PFSK-1 (cell line): Measurements from ENCODE around the gene SUMO2. TPM values are rescaled to one million over a fixed set of nuclear protein-coding genes. Genes with fewer than 3 reads are reported as not detected.

Source experiments
- FOXP2 ChIP-seq: optimal IDR thresholded peaks from 2 replicates; pipeline ENCODE3; 2011; ENCODE audit warnings: borderline replicate concordance, control low read depth, inconsistent platforms; ENCODE audit not compliant: insufficient read depth; ENCODE audit errors: extremely low read length, extremely low read depth
- POLR2AphosphoS5 ChIP-seq: IDR thresholded peaks from 2 replicates; pipeline ENCODE4 v1.6.1; 2012; ENCODE audit warnings: low read depth, mild to moderate bottlenecking, control low read depth, low read length, moderate library complexity
- SIN3A ChIP-seq: IDR thresholded peaks from 2 replicates; pipeline ENCODE4 v1.6.1; 2012; ENCODE audit warnings: mild to moderate bottlenecking, low read length, moderate library complexity, borderline replicate concordance; ENCODE audit not compliant: insufficient read depth
- TAF1 ChIP-seq: IDR thresholded peaks from 2 replicates; pipeline ENCODE4 v1.6.1; 2012; ENCODE audit warnings: low read length, control low read depth, borderline replicate concordance; ENCODE audit not compliant: insufficient read depth
- polyA plus RNA-seq: library from polyadenylated mRNA; unstranded; fragments of >200 nt; gene quantifications from one replicate; pipeline ENCODE4 v1.2.1, GENCODE V29; 2012; ENCODE audit warnings: low read depth, missing spikeins; ENCODE audit not compliant: insufficient read length
- TF ChIP-seq, protein P1 (sequence below), 2 experiments: IDR thresholded peaks; 2 replicates each; pipeline versions ENCODE4 v1.6.1 to v1.8.0; 2011 to 2012; ENCODE audit warnings: low read depth in 2 of 2, low read length in 2 of 2, control low read depth in 1 of 2, inconsistent platforms in 1 of 2, mild to moderate bottlenecking in 1 of 2, moderate library complexity in 1 of 2; ENCODE audit not compliant: insufficient read depth in 1 of 2

SUMO2 gene
- polyA plus RNA-seq, result 196 TPM

DNA sequence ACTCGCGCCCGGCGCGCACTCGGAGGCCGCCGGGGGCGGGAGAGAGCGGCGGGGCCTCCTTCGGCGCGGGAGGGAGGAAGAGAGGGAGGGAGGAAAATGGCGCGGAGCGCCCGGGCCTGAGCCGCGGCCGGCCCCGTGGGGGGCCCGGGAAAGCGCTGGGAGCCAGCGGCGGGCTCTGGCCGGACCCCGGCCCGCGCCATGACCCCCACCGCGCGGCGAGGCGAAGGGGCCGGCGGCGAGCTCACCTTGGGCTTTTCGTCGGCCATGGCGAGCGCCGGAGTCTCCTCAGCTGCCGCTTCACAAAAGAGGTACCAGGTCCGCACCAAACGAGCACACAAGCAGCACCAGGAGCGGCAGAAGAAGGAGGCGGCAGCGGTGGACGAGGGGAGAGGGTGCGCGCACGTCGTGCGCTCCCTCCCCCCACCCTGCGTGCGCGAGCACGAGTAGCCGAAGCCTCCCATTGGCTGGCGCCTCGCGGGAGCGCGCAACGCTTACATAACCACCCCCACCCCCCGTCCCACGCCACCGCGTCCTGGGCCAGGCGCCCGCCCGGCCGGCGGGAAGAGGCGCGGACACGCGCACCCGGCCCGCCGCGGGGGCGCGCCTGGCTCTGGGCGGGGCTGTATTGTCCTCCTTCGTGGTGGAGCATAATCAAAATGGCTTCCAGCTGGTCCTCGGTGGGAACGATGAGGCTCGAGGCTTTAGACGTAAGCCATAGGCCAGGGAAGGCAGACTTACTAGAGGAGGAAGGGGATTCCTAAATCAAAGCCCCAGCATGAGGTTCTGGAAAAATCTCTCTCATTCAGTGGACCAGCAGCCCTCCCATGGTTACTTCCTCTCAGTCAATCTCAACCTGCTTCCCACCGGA is at the start of gene SUMO2:
TSS of gene SUMO2 (minus strand) at position 391 of the 868 bp plus-strand sequence. CDS start at position 266, 125 bp downstream.
- TF ChIP-seq, protein P1, sequence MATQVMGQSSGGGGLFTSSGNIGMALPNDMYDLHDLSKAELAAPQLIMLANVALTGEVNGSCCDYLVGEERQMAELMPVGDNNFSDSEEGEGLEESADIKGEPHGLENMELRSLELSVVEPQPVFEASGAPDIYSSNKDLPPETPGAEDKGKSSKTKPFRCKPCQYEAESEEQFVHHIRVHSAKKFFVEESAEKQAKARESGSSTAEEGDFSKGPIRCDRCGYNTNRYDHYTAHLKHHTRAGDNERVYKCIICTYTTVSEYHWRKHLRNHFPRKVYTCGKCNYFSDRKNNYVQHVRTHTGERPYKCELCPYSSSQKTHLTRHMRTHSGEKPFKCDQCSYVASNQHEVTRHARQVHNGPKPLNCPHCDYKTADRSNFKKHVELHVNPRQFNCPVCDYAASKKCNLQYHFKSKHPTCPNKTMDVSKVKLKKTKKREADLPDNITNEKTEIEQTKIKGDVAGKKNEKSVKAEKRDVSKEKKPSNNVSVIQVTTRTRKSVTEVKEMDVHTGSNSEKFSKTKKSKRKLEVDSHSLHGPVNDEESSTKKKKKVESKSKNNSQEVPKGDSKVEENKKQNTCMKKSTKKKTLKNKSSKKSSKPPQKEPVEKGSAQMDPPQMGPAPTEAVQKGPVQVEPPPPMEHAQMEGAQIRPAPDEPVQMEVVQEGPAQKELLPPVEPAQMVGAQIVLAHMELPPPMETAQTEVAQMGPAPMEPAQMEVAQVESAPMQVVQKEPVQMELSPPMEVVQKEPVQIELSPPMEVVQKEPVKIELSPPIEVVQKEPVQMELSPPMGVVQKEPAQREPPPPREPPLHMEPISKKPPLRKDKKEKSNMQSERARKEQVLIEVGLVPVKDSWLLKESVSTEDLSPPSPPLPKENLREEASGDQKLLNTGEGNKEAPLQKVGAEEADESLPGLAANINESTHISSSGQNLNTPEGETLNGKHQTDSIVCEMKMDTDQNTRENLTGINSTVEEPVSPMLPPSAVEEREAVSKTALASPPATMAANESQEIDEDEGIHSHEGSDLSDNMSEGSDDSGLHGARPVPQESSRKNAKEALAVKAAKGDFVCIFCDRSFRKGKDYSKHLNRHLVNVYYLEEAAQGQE (IDR thresholded peaks at IDR 0.05; ENCODE audit: insufficient read depth in 1 of 2, low read depth in 2 of 2, low read length in 2 of 2), result no peak
- TF ChIP-seq SIN3A (no peak), POLR2AphosphoS5 (peak; percentile 81; the same call in 1 of the 2 replicates), FOXP2 (peak; percentile 74), TAF1 (peak; percentile 90; the same call in 1 of the 2 replicates)

DNA sequence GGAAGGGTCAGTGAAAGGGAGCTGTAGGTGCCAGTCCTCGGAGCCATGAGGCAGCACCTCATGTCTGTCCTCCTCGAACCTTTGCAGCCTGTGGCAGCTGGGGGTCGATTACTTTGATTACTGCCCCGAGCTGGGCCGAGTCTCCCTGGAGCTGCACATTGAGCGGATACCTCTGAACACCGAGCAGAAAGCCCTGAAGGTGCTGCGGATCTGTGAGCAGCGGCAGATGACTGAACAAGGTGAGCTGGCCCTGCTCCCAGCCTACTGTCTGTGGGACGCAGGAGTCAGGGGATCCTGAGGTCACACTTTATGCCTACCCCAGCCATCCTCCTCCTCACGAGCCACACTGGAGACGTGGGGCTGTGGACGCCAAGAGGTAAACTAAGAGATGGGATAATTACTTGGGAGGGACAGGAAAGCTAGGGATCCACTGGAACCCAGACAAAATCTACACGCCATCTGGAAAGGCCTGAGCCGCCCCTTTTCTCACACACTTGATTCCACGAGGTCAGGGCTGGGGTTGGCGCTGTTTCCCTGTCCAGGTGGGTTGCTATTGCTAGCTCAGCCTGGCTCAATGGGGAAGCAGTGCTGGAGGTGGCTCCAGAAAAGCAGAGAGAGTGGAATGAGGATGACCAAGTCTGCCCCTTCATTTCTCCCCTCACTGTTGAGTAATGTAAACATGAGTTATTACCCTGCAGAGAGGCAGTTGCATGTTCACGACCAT is 49.1 kb upstream of the SUMO2 start:
- TF ChIP-seq SIN3A, result no peak
- TF ChIP-seq TAF1, result no peak
- TF ChIP-seq FOXP2, result no peak
- TF ChIP-seq POLR2AphosphoS5, result no peak
- TF ChIP-seq, protein P1 (IDR thresholded peaks at IDR 0.05; ENCODE audit: insufficient read depth in 1 of 2, low read depth in 2 of 2, low read length in 2 of 2), result no peak

DNA sequence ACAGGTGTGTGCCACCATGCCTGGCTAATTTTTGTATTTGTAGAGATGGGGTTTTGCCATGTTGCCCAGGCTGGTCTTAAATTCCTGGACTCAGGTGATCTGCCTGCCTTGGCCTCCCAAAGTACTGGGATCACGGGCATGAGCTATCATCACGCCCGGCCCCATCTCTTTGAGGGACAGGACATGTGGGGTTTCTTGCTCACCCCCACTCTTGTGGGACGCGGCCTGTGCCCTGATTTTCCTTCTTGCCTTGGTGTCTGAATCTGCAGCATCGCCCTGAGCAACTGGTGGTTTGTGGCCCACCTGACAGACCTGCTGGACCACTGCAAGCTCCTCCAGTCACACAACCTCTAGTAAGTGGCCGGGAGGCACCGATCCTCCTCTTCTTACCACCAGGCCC is 48.3 kb upstream of the SUMO2 start:
- no peak for TF ChIP-seq FOXP2
- TF ChIP-seq TAF1, result no peak
- TF ChIP-seq POLR2AphosphoS5, result no peak
- TF ChIP-seq SIN3A, result no peak
- TF ChIP-seq, protein P1 (IDR thresholded peaks at IDR 0.05; ENCODE audit: insufficient read depth in 1 of 2, low read depth in 2 of 2, low read length in 2 of 2), result no peak

DNA sequence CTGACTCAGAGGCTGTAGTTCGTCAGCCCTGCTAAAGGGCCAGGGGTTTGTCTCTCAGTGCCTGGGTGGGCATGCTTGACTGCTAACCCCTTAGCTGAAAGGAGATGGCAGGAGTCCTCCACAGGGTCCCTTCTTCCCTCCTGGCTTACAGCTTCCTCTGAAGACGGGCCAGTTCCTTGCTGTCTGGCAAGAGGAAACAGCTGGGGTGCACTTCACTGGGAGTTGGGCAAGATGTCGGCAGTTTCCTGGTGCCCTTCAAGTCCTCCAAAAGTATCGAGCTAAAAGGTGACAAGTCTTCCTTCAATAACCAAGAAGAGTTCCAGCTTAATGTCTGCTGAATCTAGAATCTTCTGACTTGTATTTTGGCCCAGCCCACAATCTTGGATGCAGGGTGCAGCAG is 46.1 kb upstream of the SUMO2 start:
- TF ChIP-seq TAF1, result no peak
- no peak for TF ChIP-seq POLR2AphosphoS5
- no peak for TF ChIP-seq SIN3A
- no peak for TF ChIP-seq FOXP2
- TF ChIP-seq, protein P1 (IDR thresholded peaks at IDR 0.05; ENCODE audit: insufficient read depth in 1 of 2, low read depth in 2 of 2, low read length in 2 of 2), result no peak
